Adrenal gland (tissue), 5 donors: ENCODE data around the gene PKP4.

Experiments used
- POLR2A ChIP-seq, 2 donors: fragments of 450-650 bp; IDR thresholded peaks; one replicate each; pipeline ENCODE4 v1.6.1; 2017; ENCODE audit warnings: antibody characterized with exemption in 2 of 2, mild to moderate bottlenecking in 2 of 2, moderate library complexity in 1 of 2
- TF ChIP-seq, protein P1 (sequence below), 6 experiments: fragments of 450-650 bp in 4 of 6; fragments of 200-600 bp in 2 of 6; sonication (generic) in 1 of 6; IDR thresholded peaks; 1 replicate in 5 of 6; 2 replicates in 1 of 6; pipeline versions ENCODE4 v1.5.1 to v1.8.0; 2016 to 2021; ENCODE audit warnings: antibody characterized with exemption in 6 of 6, mild to moderate bottlenecking in 2 of 6, moderate library complexity in 1 of 6
- donor health status: DM: no; HTN: no; CAD: no.

GRCh38 chr2:158655628-158656027, 198.9 kb downstream of the PKP4 start:
- TF ChIP-seq, protein P1, sequence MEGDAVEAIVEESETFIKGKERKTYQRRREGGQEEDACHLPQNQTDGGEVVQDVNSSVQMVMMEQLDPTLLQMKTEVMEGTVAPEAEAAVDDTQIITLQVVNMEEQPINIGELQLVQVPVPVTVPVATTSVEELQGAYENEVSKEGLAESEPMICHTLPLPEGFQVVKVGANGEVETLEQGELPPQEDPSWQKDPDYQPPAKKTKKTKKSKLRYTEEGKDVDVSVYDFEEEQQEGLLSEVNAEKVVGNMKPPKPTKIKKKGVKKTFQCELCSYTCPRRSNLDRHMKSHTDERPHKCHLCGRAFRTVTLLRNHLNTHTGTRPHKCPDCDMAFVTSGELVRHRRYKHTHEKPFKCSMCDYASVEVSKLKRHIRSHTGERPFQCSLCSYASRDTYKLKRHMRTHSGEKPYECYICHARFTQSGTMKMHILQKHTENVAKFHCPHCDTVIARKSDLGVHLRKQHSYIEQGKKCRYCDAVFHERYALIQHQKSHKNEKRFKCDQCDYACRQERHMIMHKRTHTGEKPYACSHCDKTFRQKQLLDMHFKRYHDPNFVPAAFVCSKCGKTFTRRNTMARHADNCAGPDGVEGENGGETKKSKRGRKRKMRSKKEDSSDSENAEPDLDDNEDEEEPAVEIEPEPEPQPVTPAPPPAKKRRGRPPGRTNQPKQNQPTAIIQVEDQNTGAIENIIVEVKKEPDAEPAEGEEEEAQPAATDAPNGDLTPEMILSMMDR (IDR thresholded peaks at IDR 0.05) = no peak
- TF ChIP-seq POLR2A (IDR thresholded peaks at IDR 0.05) = no peak
